ENCODE measurements around the gene P2RX1.

DNA sequence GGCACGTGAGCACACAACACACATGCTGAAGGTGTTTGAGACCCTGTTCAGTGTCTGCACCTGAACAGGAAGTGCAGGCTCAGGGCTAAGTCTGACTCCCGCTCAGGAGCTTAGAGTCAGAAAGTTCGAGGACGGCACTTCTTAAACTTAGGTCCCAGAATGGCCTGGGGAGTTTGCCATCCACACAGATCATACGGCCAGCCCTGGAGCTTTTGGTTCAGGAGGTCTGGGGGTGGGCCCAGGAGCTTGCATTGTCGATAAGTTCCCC, 19.4 kb downstream of the P2RX1 start:
- TF ChIP-seq CTCF (IDR thresholded peaks at IDR 0.05; ENCODE audit: insufficient read depth, low read length, poor library complexity, severe bottlenecking) = no peak
- no peak for TF ChIP-seq EZH2phosphoT487 (conservative IDR thresholded peaks at IDR 0.05; ENCODE audit: low read length)
